HEK293 (cell line): Measurements from ENCODE around the gene NELL2.

ENCODE experiments used
- CTCF ChIA-PET: fragments of 350-600 bp; formaldehyde crosslinking; extraction: SDS; loops from one replicate; lab custom pipeline; 2021; ENCODE audit warnings: antibody characterized with exemption; lab: Yijun Ruan, JAX
- POLR2A ChIA-PET: fragments of 300-600 bp; formaldehyde crosslinking; extraction: SDS; loops from one replicate; lab custom pipeline; 2020; ENCODE audit warnings: antibody characterized with exemption, inconsistent platforms; lab: Yijun Ruan, JAX
- H3K27ac ChIP-seq: fragments of 200-500 bp; sonication (Bioruptor generic); 2 replicates; pipeline ENCODE4 v1.5.1; 2014; ENCODE audit warnings: low read depth, low read length, control low read depth, inconsistent platforms; ENCODE audit errors: extremely low read depth
- H3K36me3 ChIP-seq, 2 experiments: fragments of 200-500 bp in 1 of 2; sonication (Bioruptor generic) in 1 of 2; 1 replicate in 1 of 2; 2 replicates in 1 of 2; pipeline ENCODE4 v1.5.1; 2014 to 2017; ENCODE audit warnings: inconsistent platforms in 2 of 2, low read length in 2 of 2; ENCODE audit not compliant: control insufficient read depth in 2 of 2, insufficient read depth in 1 of 2
- H3K4me1 ChIP-seq: fragments of 200-500 bp; sonication (Bioruptor generic); 2 replicates; pipeline ENCODE4 v1.5.1; 2014; ENCODE audit warnings: mild to moderate bottlenecking, low read length, inconsistent platforms; ENCODE audit not compliant: control insufficient read depth, insufficient read depth
- H3K4me3 ChIP-seq: 2 replicates; pipeline ENCODE4 v1.5.1; 2011; ENCODE audit warnings: low read depth, mild to moderate bottlenecking, control low read depth, low read length, moderate library complexity
- H3K9me3 ChIP-seq: fragments of 200-500 bp; sonication (Bioruptor generic); 2 replicates; pipeline ENCODE4 v1.5.1; 2014; ENCODE audit warnings: low read depth, low read length, inconsistent platforms; ENCODE audit not compliant: control insufficient read depth, insufficient read depth
- BCL11A ChIP-seq: fragments of 450-650 bp; formaldehyde crosslinking; IDR thresholded peaks from 2 replicates; pipeline ENCODE4 v1.5.1; 2016; ENCODE audit warnings: low read depth, missing biosample characterization, missing genetic modification characterization
- GLI2 ChIP-seq: fragments of 450-650 bp; formaldehyde crosslinking; IDR thresholded peaks from 2 replicates; pipeline ENCODE4; 2017; ENCODE audit warnings: missing biosample characterization, missing genetic modification characterization, low read depth, borderline replicate concordance
- KLF9 ChIP-seq: fragments of 450-650 bp; formaldehyde crosslinking; IDR thresholded peaks from 2 replicates; pipeline ENCODE4 v1.5.1; 2016; ENCODE audit warnings: missing biosample characterization, missing genetic modification characterization, low read depth
- PRDM1 ChIP-seq: fragments of 450-650 bp; formaldehyde crosslinking; IDR thresholded peaks from 2 replicates; pipeline ENCODE4; 2016; ENCODE audit warnings: missing biosample characterization, missing genetic modification characterization
- RBAK ChIP-seq: fragments of 450-650 bp; formaldehyde crosslinking; IDR thresholded peaks from 2 replicates; pipeline ENCODE4 v1.5.1; 2016; ENCODE audit warnings: missing biosample characterization, missing genetic modification characterization
- ZFP37 ChIP-seq: fragments of 450-650 bp; formaldehyde crosslinking; IDR thresholded peaks from 2 replicates; pipeline ENCODE4 v1.5.1; 2016; ENCODE audit warnings: missing biosample characterization, missing genetic modification characterization
- ZNF112 ChIP-seq: fragments of 450-650 bp; formaldehyde crosslinking; IDR thresholded peaks from 2 replicates; pipeline ENCODE4 v1.5.0; 2017; ENCODE audit warnings: missing biosample characterization, missing genetic modification characterization
- ZNF132 ChIP-seq: fragments of 450-650 bp; formaldehyde crosslinking; IDR thresholded peaks from 2 replicates; pipeline ENCODE4 v1.5.1; 2017; ENCODE audit warnings: missing biosample characterization, missing genetic modification characterization, borderline replicate concordance
- ZNF211 ChIP-seq: fragments of 450-650 bp; formaldehyde crosslinking; IDR thresholded peaks from 2 replicates; pipeline ENCODE4 v1.5.1; 2016; ENCODE audit warnings: low read depth, missing biosample characterization, missing genetic modification characterization
- ZNF221 ChIP-seq: fragments of 450-650 bp; formaldehyde crosslinking; IDR thresholded peaks from 2 replicates; pipeline ENCODE4 v1.5.1; 2017; ENCODE audit warnings: missing biosample characterization, missing genetic modification characterization, borderline replicate concordance
- ZNF26 ChIP-seq: fragments of 450-650 bp; formaldehyde crosslinking; IDR thresholded peaks from 2 replicates; pipeline ENCODE4 v1.5.1; 2016; ENCODE audit warnings: missing biosample characterization, missing genetic modification characterization
- ZNF341 ChIP-seq: fragments of 450-650 bp; formaldehyde crosslinking; IDR thresholded peaks from 2 replicates; pipeline ENCODE4; 2016; ENCODE audit warnings: low read depth, missing biosample characterization, missing genetic modification characterization
- ZNF37A ChIP-seq: fragments of 450-650 bp; IDR thresholded peaks from 2 replicates; pipeline ENCODE4 v1.5.1; 2018; ENCODE audit warnings: missing biosample characterization, missing genetic modification characterization
- ZNF416 ChIP-seq: fragments of 450-650 bp; formaldehyde crosslinking; IDR thresholded peaks from 2 replicates; pipeline ENCODE4 v1.5.1; 2016; ENCODE audit warnings: missing biosample characterization, missing genetic modification characterization
- ZNF514 ChIP-seq: fragments of 450-650 bp; formaldehyde crosslinking; IDR thresholded peaks from 2 replicates; pipeline ENCODE4 v1.5.1; 2016; ENCODE audit warnings: missing biosample characterization, missing genetic modification characterization
- ZNF549 ChIP-seq: fragments of 450-650 bp; IDR thresholded peaks from 2 replicates; pipeline ENCODE4 v1.5.1; 2018; ENCODE audit warnings: missing biosample characterization, missing genetic modification characterization, mild to moderate bottlenecking, inconsistent platforms, moderate library complexity
- ZNF558 ChIP-seq: fragments of 450-650 bp; formaldehyde crosslinking; IDR thresholded peaks from 2 replicates; pipeline ENCODE4 v1.5.1; 2016; ENCODE audit warnings: missing biosample characterization, missing genetic modification characterization
- ZNF561 ChIP-seq: fragments of 450-650 bp; IDR thresholded peaks from 2 replicates; pipeline ENCODE4 v1.5.1; 2018; ENCODE audit warnings: missing biosample characterization, missing genetic modification characterization, borderline replicate concordance
- ZNF580 ChIP-seq: fragments of 450-650 bp; formaldehyde crosslinking; IDR thresholded peaks from 2 replicates; pipeline ENCODE4 v1.5.1; 2016; ENCODE audit warnings: missing biosample characterization, missing genetic modification characterization
- ZNF596 ChIP-seq: fragments of 450-650 bp; IDR thresholded peaks from 2 replicates; pipeline ENCODE4 v1.5.0; 2018; ENCODE audit warnings: missing biosample characterization, mild to moderate bottlenecking, missing genetic modification characterization, moderate library complexity
- ZNF621 ChIP-seq: fragments of 450-650 bp; formaldehyde crosslinking; IDR thresholded peaks from 2 replicates; pipeline ENCODE4 v1.5.1; 2017; ENCODE audit warnings: missing biosample characterization, missing genetic modification characterization
- ZNF626 ChIP-seq: fragments of 450-650 bp; sonication (Bioruptor Pico); formaldehyde crosslinking; IDR thresholded peaks from 2 replicates; pipeline ENCODE4 v1.5.1; 2018; ENCODE audit warnings: missing biosample characterization, missing genetic modification characterization, inconsistent platforms
- ZNF654 ChIP-seq: fragments of 450-650 bp; formaldehyde crosslinking; IDR thresholded peaks from 2 replicates; pipeline ENCODE4 v1.5.1; 2016; ENCODE audit warnings: low read depth, missing biosample characterization, missing genetic modification characterization
- ZSCAN5A ChIP-seq: fragments of 450-650 bp; formaldehyde crosslinking; IDR thresholded peaks from 2 replicates; pipeline ENCODE4 v1.5.1; 2016; ENCODE audit warnings: missing biosample characterization, missing genetic modification characterization
- TF ChIP-seq, protein P1 (sequence below): fragments of 450-650 bp; formaldehyde crosslinking; IDR thresholded peaks from 2 replicates; pipeline ENCODE4 v1.5.1; 2016; ENCODE audit warnings: missing biosample characterization, missing genetic modification characterization

Gene NELL2

DNA sequence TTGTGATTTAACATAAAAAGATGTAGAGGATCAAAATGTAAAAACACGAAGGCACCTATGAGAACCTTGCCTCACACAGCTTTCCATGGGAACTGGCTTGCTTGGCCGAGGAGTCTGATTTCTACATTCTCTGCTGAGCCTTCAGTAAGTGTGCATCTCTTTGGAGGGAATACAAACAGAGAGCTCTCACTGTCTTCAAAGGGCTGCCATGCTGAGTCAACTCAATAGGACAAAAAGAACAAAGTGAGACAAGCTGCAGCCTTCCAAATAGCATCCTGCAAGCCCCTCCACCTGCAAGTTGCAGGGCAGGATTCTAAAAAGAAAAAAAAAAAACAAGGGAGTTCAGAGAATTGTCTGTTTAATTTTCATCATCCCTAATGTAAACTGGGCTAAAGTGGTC is 411.9 kb downstream of the NELL2 start:
- Histone ChIP-seq H3K36me3 (no peaks in the 10 kb centered on the region), H3K27ac (no peak overlapping the region), H3K4me1 (no peaks in the 10 kb centered on the region), H3K9me3 (no peaks in the 10 kb centered on the region), H3K4me3 (no peak overlapping the region)
- no peak for TF ChIP-seq ZNF514
- no peak for TF ChIP-seq ZFP37
- TF ChIP-seq KLF9 (tag by site-specific recombination) = no peak
- TF ChIP-seq ZNF596 (tag by site-specific recombination) = no peak
- no peak for TF ChIP-seq ZNF549 (tag by site-specific recombination)
- no peak for TF ChIP-seq BCL11A
- no peak for TF ChIP-seq GLI2 (tag by site-specific recombination)
- no peak for TF ChIP-seq ZNF221 (tag by site-specific recombination)
- TF ChIP-seq ZNF37A = no peak
- TF ChIP-seq RBAK (tag by site-specific recombination) = no peak
- no peak for TF ChIP-seq ZNF621
- no peak for TF ChIP-seq ZNF112 (tag by site-specific recombination)
- no peak for TF ChIP-seq ZNF561 (tag by site-specific recombination)
- TF ChIP-seq, protein P1, sequence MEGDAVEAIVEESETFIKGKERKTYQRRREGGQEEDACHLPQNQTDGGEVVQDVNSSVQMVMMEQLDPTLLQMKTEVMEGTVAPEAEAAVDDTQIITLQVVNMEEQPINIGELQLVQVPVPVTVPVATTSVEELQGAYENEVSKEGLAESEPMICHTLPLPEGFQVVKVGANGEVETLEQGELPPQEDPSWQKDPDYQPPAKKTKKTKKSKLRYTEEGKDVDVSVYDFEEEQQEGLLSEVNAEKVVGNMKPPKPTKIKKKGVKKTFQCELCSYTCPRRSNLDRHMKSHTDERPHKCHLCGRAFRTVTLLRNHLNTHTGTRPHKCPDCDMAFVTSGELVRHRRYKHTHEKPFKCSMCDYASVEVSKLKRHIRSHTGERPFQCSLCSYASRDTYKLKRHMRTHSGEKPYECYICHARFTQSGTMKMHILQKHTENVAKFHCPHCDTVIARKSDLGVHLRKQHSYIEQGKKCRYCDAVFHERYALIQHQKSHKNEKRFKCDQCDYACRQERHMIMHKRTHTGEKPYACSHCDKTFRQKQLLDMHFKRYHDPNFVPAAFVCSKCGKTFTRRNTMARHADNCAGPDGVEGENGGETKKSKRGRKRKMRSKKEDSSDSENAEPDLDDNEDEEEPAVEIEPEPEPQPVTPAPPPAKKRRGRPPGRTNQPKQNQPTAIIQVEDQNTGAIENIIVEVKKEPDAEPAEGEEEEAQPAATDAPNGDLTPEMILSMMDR (tag by site-specific recombination) = no peak
- POLR2A ChIA-PET = no interaction called here
- CTCF ChIA-PET = interaction anchor here (0.6 to 1.0 kb wide), 3 partner anchors 10 to 468 kb away, joined by 3 to 4 read pairs (median 4); no protein-coding TSS in a partner anchor

- Histone ChIP-seq H3K4me1 (no peaks in the 10 kb centered on the region), H3K9me3 (no peaks in the 10 kb centered on the region), H3K36me3 (no peaks in the 10 kb centered on the region), H3K27ac (no peak overlapping the region)
- CTCF ChIA-PET = no interaction called here
- TF ChIP-seq ZNF558 (tag by site-specific recombination) = peak; percentile 94
- no peak for TF ChIP-seq ZNF626 (tag by site-specific recombination)
- TF ChIP-seq, all 188 proteins: peak for 1
- POLR2A ChIA-PET = no interaction called here
- H3K4me3 ChIP-seq = no peak overlapping the region
These were observed 413.4 kb downstream of the NELL2 start for GRCh38 chr12:44462729-44463128.

- Histone ChIP-seq H3K4me3 (no peak overlapping the region), H3K9me3 (no peaks in the 10 kb centered on the region), H3K36me3 (no peaks in the 10 kb centered on the region), H3K4me1 (no peaks in the 10 kb centered on the region), H3K27ac (no peak overlapping the region)
- CTCF ChIA-PET = no interaction called here
- TF ChIP-seq ZSCAN5A (tag by site-specific recombination) = no peak
- TF ChIP-seq KLF9 (tag by site-specific recombination) = no peak
- no peak for TF ChIP-seq ZNF654
- no peak for TF ChIP-seq ZNF341 (tag by site-specific recombination)
- no peak for TF ChIP-seq ZNF132 (tag by site-specific recombination)
- no peak for TF ChIP-seq ZNF26 (tag by site-specific recombination)
- no peak for TF ChIP-seq ZNF580
- TF ChIP-seq ZNF211 = no peak
- TF ChIP-seq GLI2 (tag by site-specific recombination) = no peak
- TF ChIP-seq ZNF416 = no peak
- TF ChIP-seq PRDM1 (tag by site-specific recombination) = no peak
- POLR2A ChIA-PET = no interaction called here
These were observed 415.9 kb downstream of the NELL2 start for GRCh38 chr12:44460261-44460660.
